CD4-positive, CD25-positive, alpha-beta regulatory T cell (primary cell): ENCODE results near the gene APPL1. TPM values are rescaled to one million over a fixed set of nuclear protein-coding genes. Genes with fewer than 3 reads are reported as not detected.
A peak's percentile ranks its signal among the peaks of the same experiment; 100 is the strongest.

Experiments used
- ATAC-seq, 2 donors: fragments of 150-1000 bp; cut with Tn5 transposase; one replicate each; pipeline ENCODE4 v1.10.0; 2021; ENCODE audit warnings: low read depth in 2 of 2, moderate number of reproducible peaks in 2 of 2, moderate library complexity in 1 of 2
- DNase-seq, 3 donors: peaks; one replicate each; pipeline versions ENCODE4 v3.0.0 to v3.0.0-alpha.2; 2012 to 2022; ENCODE audit warnings: mixed read lengths in 1 of 3
- H3K27ac ChIP-seq: one replicate; pipeline ENCODE4 v1.7.0; 2013; ENCODE audit warnings: mild to moderate bottlenecking, low read length; ENCODE audit not compliant: insufficient read depth, poor library complexity, severe bottlenecking
- H3K27me3 ChIP-seq: one replicate; pipeline ENCODE4 v1.7.0; 2013; ENCODE audit warnings: low read length; ENCODE audit not compliant: control insufficient read depth, insufficient read depth
- H3K36me3 ChIP-seq: one replicate; pipeline ENCODE4 v1.7.0; 2013; ENCODE audit warnings: mild to moderate bottlenecking, low read length, moderate library complexity; ENCODE audit not compliant: control insufficient read depth, insufficient read depth
- H3K4me1 ChIP-seq: 2 replicates; pipeline ENCODE4 v1.7.0; 2013; ENCODE audit warnings: mild to moderate bottlenecking, low read length; ENCODE audit not compliant: insufficient read depth, control insufficient read depth, poor library complexity, severe bottlenecking
- H3K4me3 ChIP-seq: one replicate; pipeline ENCODE4 v1.7.0; 2013; ENCODE audit warnings: low read depth, mild to moderate bottlenecking, low read length, moderate library complexity
- H3K9me3 ChIP-seq, 2 experiments: 1 replicate in 1 of 2; 2 replicates in 1 of 2; pipeline ENCODE4 v1.7.0; 2013; ENCODE audit warnings: low read length in 2 of 2, mild to moderate bottlenecking in 1 of 2, moderate library complexity in 1 of 2; ENCODE audit not compliant: control insufficient read depth in 2 of 2
- H3K27ac Mint-ChIP-seq, 3 donors: one replicate each; pipeline ENCODE4 v1.8.0; 2020 to 2022; ENCODE audit warnings: mild to moderate bottlenecking in 3 of 3, mixed read lengths in 3 of 3, moderate library complexity in 2 of 3
- H3K27me3 Mint-ChIP-seq: one replicate; pipeline ENCODE4 v1.8.0; 2022; ENCODE audit warnings: mild to moderate bottlenecking, mixed read lengths
- H3K36me3 Mint-ChIP-seq: one replicate; pipeline ENCODE4 v1.8.0; 2020; ENCODE audit warnings: mixed read lengths
- H3K4me1 Mint-ChIP-seq, 4 donors: one replicate each; pipeline ENCODE4 v1.8.0; 2020 to 2022; ENCODE audit warnings: mixed read lengths in 4 of 4, mild to moderate bottlenecking in 1 of 4
- H3K4me3 Mint-ChIP-seq, 4 donors: one replicate each; pipeline ENCODE4 v1.8.0; 2020 to 2022; ENCODE audit warnings: mild to moderate bottlenecking in 4 of 4, mixed read lengths in 4 of 4, moderate library complexity in 3 of 4
- H3K9me3 Mint-ChIP-seq, 7 donors: one replicate each; pipeline ENCODE4 v1.8.0; 2020 to 2022; ENCODE audit warnings: mixed read lengths in 7 of 7, mild to moderate bottlenecking in 3 of 7, moderate library complexity in 2 of 7
- polyA plus RNA-seq, 4 donors: library from polyadenylated mRNA; unstranded; fragments of 300-500 nt; fragmentation: Illumina TruSeq; gene quantifications; one replicate each; pipeline ENCODE4 v1.2.3, GENCODE V29; 2021
- total RNA-seq: library from RNA; stranded (reverse); gene quantifications from one replicate; pipeline ENCODE4 v1.2.3, GENCODE V29; 2022

The APPL1 gene, protein sequence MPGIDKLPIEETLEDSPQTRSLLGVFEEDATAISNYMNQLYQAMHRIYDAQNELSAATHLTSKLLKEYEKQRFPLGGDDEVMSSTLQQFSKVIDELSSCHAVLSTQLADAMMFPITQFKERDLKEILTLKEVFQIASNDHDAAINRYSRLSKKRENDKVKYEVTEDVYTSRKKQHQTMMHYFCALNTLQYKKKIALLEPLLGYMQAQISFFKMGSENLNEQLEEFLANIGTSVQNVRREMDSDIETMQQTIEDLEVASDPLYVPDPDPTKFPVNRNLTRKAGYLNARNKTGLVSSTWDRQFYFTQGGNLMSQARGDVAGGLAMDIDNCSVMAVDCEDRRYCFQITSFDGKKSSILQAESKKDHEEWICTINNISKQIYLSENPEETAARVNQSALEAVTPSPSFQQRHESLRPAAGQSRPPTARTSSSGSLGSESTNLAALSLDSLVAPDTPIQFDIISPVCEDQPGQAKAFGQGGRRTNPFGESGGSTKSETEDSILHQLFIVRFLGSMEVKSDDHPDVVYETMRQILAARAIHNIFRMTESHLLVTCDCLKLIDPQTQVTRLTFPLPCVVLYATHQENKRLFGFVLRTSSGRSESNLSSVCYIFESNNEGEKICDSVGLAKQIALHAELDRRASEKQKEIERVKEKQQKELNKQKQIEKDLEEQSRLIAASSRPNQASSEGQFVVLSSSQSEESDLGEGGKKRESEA
- total RNA-seq (18.4 TPM), polyA plus RNA-seq (10 to 100 TPM; 31.2 to 39.5 (median 35.6) TPM)

DNA sequence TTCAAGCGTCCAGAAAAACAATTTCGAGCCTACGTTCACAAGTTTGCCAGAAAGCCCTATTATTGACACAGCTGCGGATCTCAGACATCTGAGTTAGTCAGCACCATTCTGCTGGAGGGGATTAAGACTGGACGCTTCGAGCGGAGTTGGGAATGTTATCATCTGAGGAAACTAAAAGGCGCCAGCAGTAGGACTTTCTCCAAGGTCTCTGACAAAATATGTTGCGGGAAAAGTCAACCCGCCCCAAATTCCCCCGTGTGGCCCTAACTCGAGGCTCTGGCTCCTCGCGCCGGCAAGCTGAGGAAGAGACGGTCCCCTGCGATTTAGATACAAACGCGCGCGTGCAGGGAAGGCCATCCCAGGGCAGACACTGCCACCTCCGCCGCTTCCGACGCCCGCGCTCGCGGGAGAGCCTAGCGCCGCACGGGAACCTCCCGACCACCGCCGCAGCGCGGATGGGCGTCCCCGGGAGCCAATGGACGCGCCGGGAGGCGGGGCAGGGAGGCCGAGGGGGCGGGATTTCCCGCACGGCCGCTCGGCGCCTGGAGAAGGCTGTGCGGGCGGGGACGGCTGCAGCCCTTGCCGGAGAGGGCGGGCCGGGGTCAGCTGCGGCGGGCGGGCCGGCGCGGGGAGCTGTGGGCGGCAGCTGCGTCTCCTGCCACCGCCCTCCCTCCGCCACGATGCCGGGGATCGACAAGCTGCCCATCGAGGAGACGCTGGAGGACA is at the start of gene APPL1:
Gene APPL1 (plus strand): TSS at position 526 of the 726 bp plus-strand sequence. CDS start 155 bp downstream, at position 681.
- no peaks in the 10 kb centered on the region for H3K36me3 ChIP-seq
- ATAC-seq (peak; percentile 88), DNase-seq (peak; percentile 79 to 92 (median 81))
- H3K27ac ChIP-seq = peak within 1 kb of the TSS; percentile 23
- H3K36me3 Mint-ChIP-seq = no peaks in the 10 kb centered on the region
- H3K27me3 ChIP-seq = no peaks in the 10 kb centered on the region
- H3K9me3 Mint-ChIP-seq = no peaks in the 10 kb centered on the region
- peak within 1 kb of the TSS; percentile 85 to 92 (median 91) for H3K27ac Mint-ChIP-seq
- H3K4me3 ChIP-seq = peak within 1 kb of the TSS; percentile 85
- peaks cover 18 to 37% (median 23%) of the 10 kb centered on the region in 4 donors for H3K4me1 Mint-ChIP-seq
- H3K9me3 ChIP-seq = no peaks in the 10 kb centered on the region
- peaks cover 23% of the 10 kb centered on the region for H3K4me1 ChIP-seq
- peaks cover 13% of the 10 kb centered on the region for H3K27me3 Mint-ChIP-seq
- peak within 1 kb of the TSS; percentile 90 to 97 (median 94) for H3K4me3 Mint-ChIP-seq

DNA sequence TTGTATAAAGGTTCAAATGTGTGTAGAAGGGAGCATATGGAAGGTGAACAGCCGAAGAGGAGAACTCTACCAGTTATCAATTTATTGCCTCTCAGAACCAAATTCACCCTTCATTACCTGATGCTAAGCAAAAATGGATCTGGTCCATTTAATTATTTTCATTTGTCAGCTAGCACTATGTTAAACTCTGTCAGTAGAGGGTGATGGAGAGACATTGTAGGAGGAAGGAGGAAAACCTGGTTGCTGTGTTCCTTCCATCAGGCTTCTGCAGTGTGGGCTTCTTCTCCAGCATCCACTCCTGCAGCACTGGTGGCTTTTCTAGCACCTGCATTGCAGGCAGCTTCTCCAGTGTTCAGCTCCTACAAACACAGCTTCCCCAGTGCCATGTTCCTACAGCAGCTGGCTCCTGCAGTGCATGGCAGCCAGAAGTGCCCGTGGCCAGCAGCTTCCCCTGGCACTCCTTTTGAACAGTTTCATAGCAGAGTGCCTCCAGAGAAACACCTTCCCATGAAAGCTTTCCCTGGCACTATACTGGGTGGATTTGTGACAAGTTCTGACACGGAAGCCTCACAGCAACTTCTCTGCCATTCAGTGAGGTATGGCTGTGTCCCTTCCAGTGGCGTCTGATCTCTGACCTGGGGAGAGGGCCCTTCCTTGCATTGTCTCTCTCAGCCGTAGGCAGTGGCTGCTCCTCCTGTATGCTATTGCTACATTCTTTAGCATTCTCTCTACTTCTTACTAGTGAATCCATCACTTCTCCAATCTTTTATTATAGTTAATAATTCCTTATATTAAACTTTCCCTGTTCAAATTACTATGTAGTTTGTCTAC is 47.7 kb upstream of the APPL1 start:
- ATAC-seq = no peak
- no peak for DNase-seq

DNA sequence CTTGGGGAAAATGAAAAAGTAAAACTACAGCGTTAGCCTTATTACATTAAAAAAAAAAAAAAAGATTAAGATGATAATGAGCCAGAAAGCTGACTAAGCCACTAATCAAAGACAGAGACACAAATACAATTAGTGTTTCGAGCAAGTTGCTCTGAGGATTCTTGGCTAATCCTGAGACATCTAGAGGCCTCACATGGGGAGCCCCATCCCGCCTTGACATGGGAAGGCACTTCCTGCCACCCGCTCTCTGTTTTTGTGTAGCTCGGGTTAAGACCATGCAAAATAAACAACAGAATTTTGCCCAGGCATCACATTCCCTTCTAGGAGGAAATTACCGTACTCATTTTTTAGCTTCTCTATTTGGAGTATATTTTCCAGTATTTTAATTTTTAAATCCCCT is 43.0 kb upstream of the APPL1 start:
- Mint-ChIP-seq H3K4me1 (no peaks in the 10 kb centered on the region), H3K27ac (no peak overlapping the region), H3K4me3 (no peak overlapping the region), H3K36me3 (no peaks in the 10 kb centered on the region), H3K9me3 (peaks cover 0 to 2% (median 0%) of the 10 kb centered on the region in 7 donors), H3K27me3 (peaks cover 22% of the 10 kb centered on the region)
- Histone ChIP-seq H3K27me3 (no peaks in the 10 kb centered on the region), H3K4me1 (no peaks in the 10 kb centered on the region), H3K4me3 (no peak overlapping the region), H3K36me3 (no peaks in the 10 kb centered on the region), H3K9me3 (no peaks in the 10 kb centered on the region), H3K27ac (no peak overlapping the region)
- DNase-seq (no peak), ATAC-seq (no peak)

More for the DNA sequence above, 47.7 kb upstream of the APPL1 start:
- no peaks in the 10 kb centered on the region for H3K9me3 Mint-ChIP-seq
- no peak overlapping the region for H3K27ac Mint-ChIP-seq
- no peak overlapping the region for H3K4me3 Mint-ChIP-seq
- Histone ChIP-seq H3K27ac (no peak overlapping the region), H3K4me3 (no peak overlapping the region), H3K36me3 (no peaks in the 10 kb centered on the region), H3K27me3 (peaks cover 8% of the 10 kb centered on the region), H3K4me1 (no peaks in the 10 kb centered on the region), H3K9me3 (no peaks in the 10 kb centered on the region)
- no peaks in the 10 kb centered on the region for H3K36me3 Mint-ChIP-seq
- peaks cover 45% of the 10 kb centered on the region for H3K27me3 Mint-ChIP-seq
- no peaks in the 10 kb centered on the region for H3K4me1 Mint-ChIP-seq

DNA sequence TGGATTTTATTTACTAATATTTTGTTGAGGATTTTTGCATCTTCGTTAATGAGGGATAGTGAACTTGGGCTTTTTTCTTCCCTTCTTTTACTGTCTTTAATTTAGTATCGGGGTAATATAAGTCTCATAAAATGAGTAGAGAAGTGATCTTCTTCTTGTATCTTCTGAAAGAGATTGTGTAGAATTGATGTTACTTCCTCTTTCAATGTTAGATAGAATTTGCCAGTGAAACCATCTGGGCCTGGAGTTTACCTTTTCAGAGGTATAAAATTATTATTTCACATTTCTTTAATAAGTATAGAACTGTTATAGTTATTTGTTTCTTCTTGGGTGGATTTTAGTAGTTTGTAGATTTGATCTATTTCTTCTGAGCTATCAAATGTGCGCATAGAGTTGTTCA is 35.5 kb upstream of the APPL1 start:
- ATAC-seq (no peak), DNase-seq (no peak)
- Mint-ChIP-seq H3K4me1 (no peaks in the 10 kb centered on the region), H3K27ac (no peak overlapping the region), H3K36me3 (no peaks in the 10 kb centered on the region), H3K4me3 (no peak overlapping the region), H3K27me3 (peaks cover 52% of the 10 kb centered on the region), H3K9me3 (peaks cover 0 to 2% (median 0%) of the 10 kb centered on the region in 7 donors)
- H3K27ac ChIP-seq = no peak overlapping the region
- no peak overlapping the region for H3K4me3 ChIP-seq
- no peaks in the 10 kb centered on the region for H3K4me1 ChIP-seq
- no peaks in the 10 kb centered on the region for H3K9me3 ChIP-seq
- H3K36me3 ChIP-seq = no peaks in the 10 kb centered on the region
- H3K27me3 ChIP-seq = peaks cover 11% of the 10 kb centered on the region

DNA sequence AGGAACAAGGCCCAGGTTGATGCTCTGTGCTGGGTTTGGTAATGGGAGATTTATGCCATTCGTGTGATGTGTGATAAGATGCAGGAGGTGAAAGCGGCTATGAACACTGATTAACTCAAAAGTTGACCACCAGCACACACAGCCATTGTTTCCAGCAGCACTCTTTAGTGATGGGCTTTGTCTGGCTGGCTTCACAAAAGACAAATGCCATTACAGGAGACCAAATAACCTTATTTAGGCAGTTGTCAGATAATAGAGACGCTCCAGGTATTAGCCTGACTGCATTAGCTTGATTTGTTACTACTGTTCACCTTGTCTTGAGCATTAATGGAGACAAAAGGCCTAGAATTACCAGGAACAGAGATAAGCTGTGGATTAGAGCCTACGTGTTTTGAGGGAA is 32.9 kb upstream of the APPL1 start:
- ATAC-seq (no peak), DNase-seq (no peak)
- Mint-ChIP-seq H3K9me3 (no peaks in the 10 kb centered on the region), H3K27ac (peak overlapping the region in 1 of 3 donors; percentile 16), H3K4me1 (no peaks in the 10 kb centered on the region), H3K4me3 (no peak overlapping the region), H3K36me3 (no peaks in the 10 kb centered on the region), H3K27me3 (peaks cover 45% of the 10 kb centered on the region)
- H3K4me3 ChIP-seq = no peak overlapping the region
- H3K36me3 ChIP-seq = no peaks in the 10 kb centered on the region
- peaks cover 15% of the 10 kb centered on the region for H3K27me3 ChIP-seq
- H3K27ac ChIP-seq = no peak overlapping the region
- H3K4me1 ChIP-seq = no peaks in the 10 kb centered on the region
- H3K9me3 ChIP-seq = no peaks in the 10 kb centered on the region

DNA sequence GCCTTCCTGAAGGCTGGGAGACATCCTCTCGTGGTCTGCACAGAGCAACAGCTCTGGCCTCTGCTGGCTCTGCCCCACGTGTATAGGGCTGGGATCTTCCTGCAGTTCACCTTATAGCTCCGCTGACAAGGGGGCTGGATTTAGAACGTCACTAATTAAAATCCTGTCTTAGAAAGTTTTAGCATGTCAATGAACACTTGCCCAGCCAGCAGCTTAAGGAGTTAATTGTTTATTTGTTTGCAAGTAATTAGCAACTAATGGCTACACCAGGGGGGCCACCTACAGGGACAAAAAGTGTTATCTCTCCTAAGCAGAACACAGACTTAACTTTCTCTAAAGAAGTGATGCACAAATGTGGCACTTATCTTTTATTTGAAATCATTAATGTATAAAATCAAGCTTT is 27.6 kb upstream of the APPL1 start, which contains the start of gene HESX1:
Gene HESX1 (minus strand): TSS at position 84 of the 403 bp plus-strand sequence. CDS start 60 bp downstream, at position 24.
- Mint-ChIP-seq H3K36me3 (no peaks in the 10 kb centered on the region), H3K9me3 (no peaks in the 10 kb centered on the region), H3K27me3 (peaks cover 15% of the 10 kb centered on the region), H3K27ac (no peak within 1 kb of the TSS), H3K4me3 (no peak within 1 kb of the TSS), H3K4me1 (no peaks in the 10 kb centered on the region)
- Histone ChIP-seq H3K4me3 (no peak within 1 kb of the TSS), H3K27ac (no peak within 1 kb of the TSS), H3K36me3 (no peaks in the 10 kb centered on the region), H3K9me3 (no peaks in the 10 kb centered on the region), H3K4me1 (no peaks in the 10 kb centered on the region), H3K27me3 (peaks cover 10% of the 10 kb centered on the region)
- no peak for ATAC-seq
- no peak for DNase-seq

DNA sequence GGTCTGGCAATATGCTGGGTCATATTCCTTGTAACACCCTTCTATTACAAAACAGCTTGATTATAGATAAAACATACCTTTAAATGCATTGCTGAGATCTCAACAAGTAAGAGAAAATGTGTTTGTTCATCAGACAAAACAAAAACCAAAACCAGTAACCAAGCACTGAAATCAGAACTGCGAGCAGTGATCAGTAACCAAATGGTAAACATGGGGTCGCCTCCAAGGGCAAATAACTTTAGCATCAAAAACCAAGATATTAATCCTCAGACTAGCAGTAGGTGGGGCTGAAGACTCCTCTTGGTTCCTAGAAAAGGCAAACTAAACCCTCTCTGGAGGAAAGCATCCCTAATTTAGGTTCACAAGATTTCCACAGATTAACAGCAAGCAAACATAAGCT is 21.1 kb upstream of the APPL1 start:
- no peaks in the 10 kb centered on the region for H3K9me3 Mint-ChIP-seq
- no peak for DNase-seq
- no peak overlapping the region for H3K4me3 ChIP-seq
- no peaks in the 10 kb centered on the region for H3K27me3 Mint-ChIP-seq
- H3K9me3 ChIP-seq = no peaks in the 10 kb centered on the region
- no peaks in the 10 kb centered on the region for H3K27me3 ChIP-seq
- H3K4me1 ChIP-seq = no peaks in the 10 kb centered on the region
- H3K4me1 Mint-ChIP-seq = no peaks in the 10 kb centered on the region
- no peak overlapping the region for H3K27ac ChIP-seq
- H3K4me3 Mint-ChIP-seq = no peak overlapping the region
- H3K36me3 ChIP-seq = no peaks in the 10 kb centered on the region
- H3K27ac Mint-ChIP-seq = no peak overlapping the region
- ATAC-seq = no peak
- no peaks in the 10 kb centered on the region for H3K36me3 Mint-ChIP-seq
